HG03060 (cell line): Measurements from ENCODE around the gene TAS1R1.
"Not testable (repeated sequence)": the region's sequence is repeated elsewhere in the genome, so short reads cannot be mapped to it uniquely, and the experiment has no call there.

Source experiments
- ATAC-seq: cut with Tn5 transposase; IDR thresholded peaks from one replicate; pipeline ENCODE4 v1.9.1; 2021; ENCODE audit warnings: low read depth, moderate number of reproducible peaks; ENCODE audit not compliant: unreplicated experiment

The TAS1R1 gene

DNA sequence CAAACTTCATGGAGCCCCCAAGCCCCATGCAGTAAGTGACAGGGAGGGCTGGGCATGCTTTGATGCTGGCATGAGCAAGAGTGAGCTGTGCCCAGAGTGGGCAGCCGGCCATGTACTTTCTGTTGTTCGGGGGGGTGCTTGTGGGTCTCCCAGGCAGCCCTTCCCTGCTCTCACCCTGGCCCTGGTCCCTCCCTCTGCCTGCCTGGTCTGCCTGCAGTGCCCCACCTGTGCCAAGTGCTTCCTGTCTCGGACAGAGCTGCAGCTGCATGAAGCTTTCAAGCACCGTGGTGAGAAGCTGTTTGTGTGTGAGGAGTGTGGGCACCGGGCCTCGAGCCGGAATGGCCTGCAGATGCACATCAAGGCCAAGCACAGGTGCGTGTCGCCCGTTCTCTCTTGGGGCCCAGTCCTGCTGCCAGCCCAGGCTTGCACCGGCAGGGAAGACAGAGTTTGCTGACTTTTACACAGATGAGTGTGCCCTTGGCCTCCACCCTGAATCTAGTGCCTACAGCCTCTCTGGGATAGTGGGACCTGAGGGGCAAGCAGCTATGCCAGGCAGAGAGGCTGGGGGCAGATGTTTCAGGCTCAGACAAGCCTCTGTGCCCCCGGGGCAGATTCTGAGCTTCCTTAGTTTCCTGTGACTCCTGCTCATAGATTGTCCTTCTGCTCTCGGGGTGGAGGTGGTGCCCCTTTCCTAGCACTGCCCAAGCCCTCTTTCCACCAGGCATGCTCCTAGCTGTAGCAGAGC is 32.3 kb downstream of the TAS1R1 start:
- no peak for ATAC-seq

- ATAC-seq = no peak
These were observed 33.2 kb downstream of the TAS1R1 start for GRCh38 chr1:6588128-6588892.

- ATAC-seq = no peak
These were observed 33.9 kb downstream of the TAS1R1 start for GRCh38 chr1:6588893-6589520.

- no peak for ATAC-seq
These were observed 34.9 kb downstream of the TAS1R1 start for GRCh38 chr1:6590046-6590445.

GRCh38 chr1:6591222-6591621 is 36.1 kb downstream of the TAS1R1 start:
- ATAC-seq = no peak

DNA sequence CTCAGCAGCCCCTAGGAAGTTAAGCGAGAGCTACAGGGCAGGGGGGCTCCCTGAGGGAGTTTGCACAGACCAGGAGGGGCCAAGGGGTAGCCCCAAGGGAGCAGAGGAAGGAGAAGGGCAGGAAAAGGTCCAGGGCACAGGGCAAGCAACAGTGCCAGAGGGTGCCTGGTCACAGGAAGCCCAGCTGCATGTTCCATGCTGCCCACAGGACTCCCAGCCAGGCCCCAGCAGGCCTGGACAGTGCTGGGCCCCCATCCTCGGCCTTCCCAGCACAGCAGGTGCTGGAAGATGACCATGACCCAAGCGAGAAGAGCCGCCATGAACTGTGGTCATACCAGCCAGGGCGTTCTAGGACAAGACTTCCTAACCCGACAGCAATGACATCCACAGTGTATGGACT is 36.5 kb downstream of the TAS1R1 start:
- ATAC-seq = no peak

DNA sequence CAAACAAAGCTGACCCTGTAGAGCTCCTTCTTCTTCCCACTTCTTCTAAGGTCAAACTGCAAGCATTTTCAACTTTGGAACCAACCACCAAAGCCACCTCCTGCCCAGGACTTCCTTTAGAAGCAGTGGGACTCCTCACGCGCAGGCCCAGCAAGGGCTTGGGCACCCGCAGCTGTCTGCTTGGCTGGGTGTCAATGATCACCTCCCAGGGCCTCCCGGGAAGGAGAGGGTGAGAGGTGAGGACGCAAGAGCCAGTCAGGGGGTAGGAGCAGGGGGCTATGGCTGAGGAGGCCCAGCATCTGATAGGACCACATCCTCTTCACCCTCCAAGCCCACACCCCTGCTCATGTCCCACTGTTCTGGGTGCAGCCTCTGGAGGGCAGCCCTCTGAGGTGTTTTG is 37.3 kb downstream of the TAS1R1 start:
- ATAC-seq = no peak

- no peak for ATAC-seq
These were observed 37.9 kb downstream of the TAS1R1 start for GRCh38 chr1:6592865-6593593.

- no peak for ATAC-seq
These were observed 38.7 kb downstream of the TAS1R1 start for GRCh38 chr1:6593810-6594209.

DNA sequence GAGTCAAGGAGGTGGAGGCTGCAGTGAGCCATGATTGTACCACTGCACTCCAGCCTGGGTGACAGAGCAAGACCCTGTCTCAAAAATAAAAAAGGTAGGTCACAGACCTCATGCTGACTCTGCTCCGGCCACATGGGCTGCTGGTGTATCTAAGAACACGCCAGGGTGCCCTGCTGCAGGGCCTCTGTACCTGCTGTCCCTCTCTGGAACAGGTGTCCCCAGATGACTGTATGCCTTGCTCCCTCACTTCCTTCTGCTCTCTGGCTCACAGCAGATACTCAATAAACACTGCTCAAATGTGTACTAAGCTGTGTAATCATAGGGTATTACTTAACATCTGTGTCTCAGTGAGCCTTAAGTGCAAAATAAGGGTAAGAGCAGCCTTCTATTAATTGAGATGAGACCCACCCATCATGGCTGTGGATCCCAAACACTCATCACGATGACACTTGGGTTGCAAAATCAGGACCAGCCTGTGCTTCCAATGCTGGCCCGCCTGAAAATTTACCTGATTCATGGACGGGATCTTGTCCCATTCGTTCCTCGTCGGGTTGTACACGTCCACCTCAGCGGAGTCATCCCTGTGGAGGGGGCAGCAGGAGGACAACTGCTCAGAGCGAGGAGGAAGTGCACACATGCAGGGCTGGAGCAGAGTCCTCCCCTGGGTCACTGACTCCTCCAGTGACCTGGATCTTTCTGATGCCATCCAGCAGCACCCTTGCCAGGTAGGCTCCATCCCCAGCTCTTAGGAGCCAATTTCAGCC is 40.1 kb downstream of the TAS1R1 start:
- ATAC-seq = no peak

DNA sequence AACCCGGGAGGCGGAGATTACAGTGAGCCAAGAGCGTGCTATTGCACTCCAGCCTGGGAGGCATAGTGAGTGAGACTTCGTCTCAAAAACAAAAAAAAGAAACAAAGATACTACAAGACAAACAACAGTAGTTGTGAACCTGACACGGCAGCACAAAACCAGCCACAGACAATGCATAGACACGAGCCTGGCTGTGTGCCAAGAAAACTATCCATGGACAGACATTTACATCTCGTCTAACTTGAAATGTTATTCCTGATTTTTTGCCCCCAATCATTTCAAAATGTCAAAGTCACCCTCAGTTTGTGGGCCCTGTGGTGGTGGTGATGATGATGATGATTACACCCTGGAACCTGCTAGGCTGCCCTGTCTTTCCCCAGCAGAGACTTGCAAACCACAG is 41.2 kb downstream of the TAS1R1 start:
- no peak for ATAC-seq

GRCh38 chr1:6596886-6597776 is 42.0 kb downstream of the TAS1R1 start:
- ATAC-seq = no peak

DNA sequence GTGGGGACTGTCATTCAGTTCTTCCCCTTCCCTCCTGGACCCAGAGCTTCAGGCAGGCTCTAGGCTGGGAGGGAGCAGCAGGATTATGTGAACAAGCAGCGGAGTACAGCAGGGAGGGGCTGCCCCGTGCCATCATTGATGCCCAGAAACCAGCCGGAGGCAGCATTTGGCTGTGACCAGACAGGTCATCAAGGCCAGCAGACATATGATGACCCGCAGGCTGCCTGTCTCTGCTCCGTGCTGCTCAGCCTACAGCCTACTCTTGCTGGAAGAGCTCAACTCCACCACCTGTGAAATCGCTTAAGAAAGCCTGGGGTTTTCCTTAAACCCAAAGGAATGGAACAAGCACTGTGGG is 42.6 kb downstream of the TAS1R1 start:
- ATAC-seq = no peak

DNA sequence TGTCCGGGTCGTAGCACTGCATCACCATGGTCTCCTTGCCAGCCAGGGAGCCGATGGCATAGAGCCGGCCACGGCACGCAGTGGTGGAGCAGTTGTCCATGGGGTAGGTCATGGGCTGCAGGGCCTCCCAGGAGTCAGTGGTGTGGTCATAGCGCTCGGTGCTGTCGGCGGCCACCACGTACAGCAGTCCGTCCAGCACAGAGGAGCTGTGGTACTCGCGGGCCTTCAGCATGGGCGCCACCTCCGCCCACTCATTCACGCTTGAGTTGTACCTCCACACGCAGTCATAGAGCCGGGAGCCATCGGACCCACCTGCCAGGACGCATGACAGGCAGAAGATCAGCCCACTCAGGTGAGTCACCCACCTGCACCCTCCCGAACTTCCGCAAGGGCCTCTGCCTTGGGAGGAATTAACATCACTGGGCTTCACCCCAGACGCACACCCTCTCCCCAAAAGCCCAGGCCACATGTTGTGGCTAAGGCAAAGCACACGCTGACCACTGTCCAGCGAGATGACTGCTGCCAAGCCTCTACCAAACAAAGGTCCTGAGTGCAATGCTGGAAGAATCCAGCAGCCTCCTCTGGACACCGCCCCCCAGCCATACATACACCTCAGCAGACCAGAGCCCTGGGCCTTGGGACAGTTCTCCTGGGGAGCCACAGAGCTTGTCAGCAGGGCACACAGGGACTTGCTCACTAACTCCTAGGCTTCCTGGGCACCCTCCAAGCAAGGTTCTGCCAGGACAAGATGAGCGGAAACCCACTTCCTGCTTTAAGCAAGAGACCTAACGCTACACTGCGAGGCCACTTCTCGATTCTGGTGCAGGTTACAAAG is 44.3 kb downstream of the TAS1R1 start:
- ATAC-seq = no peak

GRCh38 chr1:6599991-6600390 is 44.9 kb downstream of the TAS1R1 start:
- ATAC-seq = not testable (repeated sequence)

GRCh38 chr1:6600410-6601048 is 45.4 kb downstream of the TAS1R1 start:
- ATAC-seq = no peak

GRCh38 chr1:6601049-6601922 is 46.2 kb downstream of the TAS1R1 start:
- ATAC-seq = no peak
